Thyroid gland (tissue), 4 donors: Measurements from ENCODE around the gene IPO5. TPM values are rescaled to one million over a fixed set of nuclear protein-coding genes. Genes with fewer than 3 reads are reported as not detected.
A peak's percentile ranks its signal among the peaks of the same experiment; 100 is the strongest.
"Not testable (repeated sequence)": the region's sequence is repeated elsewhere in the genome, so short reads cannot be mapped to it uniquely, and the experiment has no call there.

Experiments used
- DNase-seq, 2 donors: peaks; one replicate each; pipeline ENCODE4 v3.0.0-alpha.2; 2019
- H3K27ac ChIP-seq, 3 donors: fragments of 200-600 bp; sonication (generic); 1 replicate in 2 of 3; 2 replicates in 1 of 3; pipeline ENCODE4 v1.5.1; 2016 to 2019; ENCODE audit warnings: mild to moderate bottlenecking in 1 of 3, moderate library complexity in 1 of 3
- H3K27me3 ChIP-seq: fragments of 200-600 bp; sonication (generic); one replicate; pipeline ENCODE4 v1.5.1; 2019
- H3K36me3 ChIP-seq, 2 donors: fragments of 200-600 bp; sonication (generic); one replicate each; pipeline ENCODE4 v1.5.1; 2016 to 2019
- H3K4me1 ChIP-seq, 2 donors: fragments of 200-600 bp; sonication (generic); one replicate each; pipeline ENCODE4 v1.5.1; 2017 to 2019
- H3K4me3 ChIP-seq, 3 donors: fragments of 200-600 bp; sonication (generic); replicated peaks in 1 of 3; 1 replicate in 2 of 3; 2 replicates in 1 of 3; pipeline ENCODE4 v1.5.1; 2016; ENCODE audit warnings: mild to moderate bottlenecking in 1 of 3
- H3K9me3 ChIP-seq: fragments of 200-600 bp; sonication (generic); one replicate; pipeline ENCODE4 v1.5.1; 2017
- CTCF ChIP-seq, 6 experiments: fragments of 200-600 bp in 3 of 6; fragments of 450-650 bp in 3 of 6; sonication (generic) in 3 of 6; IDR thresholded peaks; one replicate each; pipeline ENCODE4 v1.5.1; 2016 to 2019; ENCODE audit warnings: antibody characterized with exemption in 6 of 6, mild to moderate bottlenecking in 2 of 6, inconsistent platforms in 1 of 6, moderate library complexity in 1 of 6
- POLR2A ChIP-seq, 2 donors: fragments of 450-650 bp; IDR thresholded peaks; one replicate each; pipeline ENCODE4 v1.6.1; 2017; ENCODE audit warnings: antibody characterized with exemption in 2 of 2, mild to moderate bottlenecking in 2 of 2, moderate library complexity in 1 of 2
- WGBS, 2 donors: methylation state at CpG; one replicate each; pipeline ENCODE4 v1.1.5; 2017; 5-methylcytosine and 5-hydroxymethylcytosine counted together
- intact Hi-C: fragments of 100-400 bp; cut with DNase I; formaldehyde crosslinking; loops from one replicate; pipeline ENCODE4 v1.15.1; 2023
- total RNA-seq, 4 donors: library from RNA; depleted of rRNA; stranded (reverse); fragments of >200 nt; gene quantifications; one replicate each; pipeline ENCODE4 v1.2.3, GENCODE V29; 2016

Gene IPO5
- total RNA-seq, 4 donors from 2014 or later: 95.4 to 139 (median 108) TPM

- intact Hi-C loops: loop anchor here (10.0 kb wide), 1 partner anchor 386 kb away; no protein-coding TSS in a partner anchor
- WGBS, 2 donors: 89 to 94% methylated on average over 7 of the region's 7 CpGs
- Histone ChIP-seq H3K36me3 (no peaks in the 10 kb centered on the region), H3K27ac (no peak overlapping the region), H3K4me1 (no peaks in the 10 kb centered on the region), H3K4me3 (no peak overlapping the region), H3K9me3 (no peaks in the 10 kb centered on the region), H3K27me3 (no peaks in the 10 kb centered on the region)
- DNase-seq: no peak
- TF ChIP-seq CTCF (IDR thresholded peaks at IDR 0.05): no peak
- TF ChIP-seq POLR2A (IDR thresholded peaks at IDR 0.05): no peak
Observed at GRCh38 chr13:98039261-98039660, 85.8 kb downstream of the IPO5 start.

GRCh38 chr13:98039964-98040363 lies 86.5 kb downstream of the IPO5 start:
- 75 to 81% methylated on average over 10 of the region's 10 CpGs for WGBS, 2 donors
- intact Hi-C loops: loop anchor here (10.0 kb wide), 1 partner anchor 385 kb away; no protein-coding TSS in a partner anchor
- no peak for DNase-seq

GRCh38 chr13:98041081-98041820 lies 87.8 kb downstream of the IPO5 start:
- H3K27me3 ChIP-seq: no peaks in the 10 kb centered on the region
- no peak for DNase-seq
- no peaks in the 10 kb centered on the region for H3K36me3 ChIP-seq
- intact Hi-C loops: no loop called here
- H3K4me1 ChIP-seq: no peaks in the 10 kb centered on the region
- TF ChIP-seq POLR2A (IDR thresholded peaks at IDR 0.05) (no peak), CTCF (IDR thresholded peaks at IDR 0.05) (no peak)
- H3K27ac ChIP-seq: no peak overlapping the region
- H3K4me3 ChIP-seq: no peak overlapping the region
- H3K9me3 ChIP-seq: no peaks in the 10 kb centered on the region
- 88 to 94% methylated on average over 5 of the region's 5 CpGs for WGBS, 2 donors

More at GRCh38 chr13:98039964-98040363, 86.5 kb downstream of the IPO5 start:
- no peaks in the 10 kb centered on the region for H3K27me3 ChIP-seq
- H3K36me3 ChIP-seq: no peaks in the 10 kb centered on the region
- H3K9me3 ChIP-seq: no peaks in the 10 kb centered on the region
- H3K4me1 ChIP-seq: no peaks in the 10 kb centered on the region
- no peak overlapping the region for H3K27ac ChIP-seq
- TF ChIP-seq POLR2A (IDR thresholded peaks at IDR 0.05): no peak
- TF ChIP-seq CTCF (IDR thresholded peaks at IDR 0.05): no peak
- no peak overlapping the region for H3K4me3 ChIP-seq

- Histone ChIP-seq H3K4me3 (no peak overlapping the region), H3K4me1 (no peaks in the 10 kb centered on the region), H3K27me3 (no peaks in the 10 kb centered on the region), H3K9me3 (no peaks in the 10 kb centered on the region), H3K27ac (no peak overlapping the region), H3K36me3 (no peaks in the 10 kb centered on the region)
- intact Hi-C loops: no loop called here
- TF ChIP-seq CTCF (IDR thresholded peaks at IDR 0.05) (no peak), POLR2A (IDR thresholded peaks at IDR 0.05) (no peak)
- 63 to 68% methylated on average over 3 to 9 of the region's 10 CpGs for WGBS, 2 donors
- peak in 1 of 2 donors; percentile 17 for DNase-seq
Observed at GRCh38 chr13:98044301-98044700, 90.8 kb downstream of the IPO5 start.

GRCh38 chr13:98047785-98048184 lies 94.3 kb downstream of the IPO5 start:
- H3K36me3 ChIP-seq, H3K9me3 ChIP-seq, DNase-seq, H3K27ac ChIP-seq, intact Hi-C loops, H3K4me1 ChIP-seq, H3K4me3 ChIP-seq, H3K27me3 ChIP-seq: not testable (repeated sequence)
- 85 to 89% methylated on average over 12 of the region's 12 CpGs for WGBS, 2 donors
